Osteocyte (in vitro differentiated cells): Measurements from ENCODE around the gene PASD1. TPM values are rescaled to one million over a fixed set of nuclear protein-coding genes. Genes with fewer than 3 reads are reported as not detected.

Experiments
- DNase-seq: peaks from one replicate; pipeline ENCODE4 v3.0.0; 2021; ENCODE audit warnings: mixed read lengths; ENCODE audit not compliant: unreplicated experiment; ENCODE audit errors: extremely low spot score
- H3K27ac Mint-ChIP-seq: one replicate; pipeline ENCODE4 v1.8.0; 2021; ENCODE audit warnings: mild to moderate bottlenecking, mixed read lengths; ENCODE audit not compliant: unreplicated experiment
- H3K27me3 Mint-ChIP-seq: one replicate; pipeline ENCODE4 v1.8.0; 2021; ENCODE audit warnings: mixed read lengths; ENCODE audit not compliant: unreplicated experiment
- H3K36me3 Mint-ChIP-seq: one replicate; pipeline ENCODE4 v1.8.0; 2021; ENCODE audit warnings: mixed read lengths; ENCODE audit not compliant: unreplicated experiment
- H3K4me1 Mint-ChIP-seq: one replicate; pipeline ENCODE4 v1.8.0; 2021; ENCODE audit warnings: mixed read lengths; ENCODE audit not compliant: unreplicated experiment
- H3K4me3 Mint-ChIP-seq: one replicate; pipeline ENCODE4 v1.8.0; 2021; ENCODE audit warnings: mild to moderate bottlenecking, moderate library complexity, mixed read lengths; ENCODE audit not compliant: unreplicated experiment
- H3K9me3 Mint-ChIP-seq: one replicate; pipeline ENCODE4 v1.8.0; 2021; ENCODE audit warnings: mixed read lengths; ENCODE audit not compliant: unreplicated experiment
- total RNA-seq: library from RNA; stranded (reverse); gene quantifications from 2 replicates; pipeline ENCODE4 v1.2.1, GENCODE V29; 2021
- TF ChIP-seq, protein P1 (sequence below): fragments of 200-600 bp; sonication (generic); IDR thresholded peaks from 2 replicates; pipeline ENCODE4 v1.5.0; 2021; ENCODE audit warnings: antibody characterized with exemption, mild to moderate bottlenecking, moderate library complexity

PASD1 gene
- total RNA-seq, 1 donor from 2014 or later = not detected

DNA sequence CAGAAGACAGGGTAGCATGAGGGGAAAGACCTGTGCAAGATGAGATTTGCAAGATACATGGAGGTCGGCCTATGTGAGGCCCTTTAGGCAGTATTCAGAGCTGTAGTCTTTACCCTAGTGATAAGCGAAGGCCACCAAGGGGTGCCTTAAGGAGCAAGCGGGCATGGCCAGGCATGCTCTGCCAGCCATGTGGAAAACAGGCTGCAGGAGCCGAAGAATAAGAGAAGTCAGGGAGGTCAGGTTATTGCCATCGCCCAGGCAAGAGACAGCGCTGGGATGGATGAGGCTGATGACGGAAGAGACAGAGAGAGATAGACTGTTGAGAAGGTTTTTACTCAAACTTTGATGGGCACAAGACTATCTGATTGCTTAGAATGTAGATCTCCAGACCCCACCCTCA lies 145.3 kb downstream of the PASD1 start:
- DNase-seq = no peak
- Mint-ChIP-seq H3K36me3 (no peaks in the 10 kb centered on the region), H3K27ac (no peak overlapping the region), H3K9me3 (peaks cover 17% of the 10 kb centered on the region), H3K4me3 (no peak overlapping the region), H3K27me3 (no peaks in the 10 kb centered on the region), H3K4me1 (no peaks in the 10 kb centered on the region)
- TF ChIP-seq, protein P1, sequence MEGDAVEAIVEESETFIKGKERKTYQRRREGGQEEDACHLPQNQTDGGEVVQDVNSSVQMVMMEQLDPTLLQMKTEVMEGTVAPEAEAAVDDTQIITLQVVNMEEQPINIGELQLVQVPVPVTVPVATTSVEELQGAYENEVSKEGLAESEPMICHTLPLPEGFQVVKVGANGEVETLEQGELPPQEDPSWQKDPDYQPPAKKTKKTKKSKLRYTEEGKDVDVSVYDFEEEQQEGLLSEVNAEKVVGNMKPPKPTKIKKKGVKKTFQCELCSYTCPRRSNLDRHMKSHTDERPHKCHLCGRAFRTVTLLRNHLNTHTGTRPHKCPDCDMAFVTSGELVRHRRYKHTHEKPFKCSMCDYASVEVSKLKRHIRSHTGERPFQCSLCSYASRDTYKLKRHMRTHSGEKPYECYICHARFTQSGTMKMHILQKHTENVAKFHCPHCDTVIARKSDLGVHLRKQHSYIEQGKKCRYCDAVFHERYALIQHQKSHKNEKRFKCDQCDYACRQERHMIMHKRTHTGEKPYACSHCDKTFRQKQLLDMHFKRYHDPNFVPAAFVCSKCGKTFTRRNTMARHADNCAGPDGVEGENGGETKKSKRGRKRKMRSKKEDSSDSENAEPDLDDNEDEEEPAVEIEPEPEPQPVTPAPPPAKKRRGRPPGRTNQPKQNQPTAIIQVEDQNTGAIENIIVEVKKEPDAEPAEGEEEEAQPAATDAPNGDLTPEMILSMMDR = no peak

DNA sequence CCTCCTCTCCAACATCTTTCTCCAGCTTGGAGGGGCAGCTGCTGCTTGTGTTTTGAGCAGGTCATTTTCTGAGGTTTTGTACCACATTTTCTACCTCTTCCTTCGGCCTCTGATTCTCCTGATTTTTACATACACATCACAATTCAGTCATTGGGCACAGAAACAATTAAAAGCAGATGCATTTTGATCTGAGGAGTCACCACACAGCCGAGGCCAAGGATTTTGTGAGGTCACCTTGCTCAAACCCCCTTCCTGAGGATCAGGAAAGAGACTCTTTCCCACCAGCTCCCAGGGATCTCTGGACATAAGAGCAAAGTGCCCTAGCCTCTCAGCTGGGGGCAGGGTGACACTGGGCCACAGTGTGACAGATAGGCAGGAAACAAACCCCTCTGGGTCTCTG lies 147.0 kb downstream of the PASD1 start:
- Mint-ChIP-seq H3K27ac (no peak overlapping the region), H3K4me3 (no peak overlapping the region), H3K36me3 (no peaks in the 10 kb centered on the region), H3K9me3 (peaks cover 7% of the 10 kb centered on the region), H3K4me1 (no peaks in the 10 kb centered on the region), H3K27me3 (no peaks in the 10 kb centered on the region)
- TF ChIP-seq, protein P1 = no peak
- no peak for DNase-seq

GRCh38 chrX:151711154-151711553 lies 147.7 kb downstream of the PASD1 start:
- H3K9me3 Mint-ChIP-seq = no peaks in the 10 kb centered on the region
- H3K4me3 Mint-ChIP-seq = no peak overlapping the region
- no peak for DNase-seq
- H3K27me3 Mint-ChIP-seq = no peaks in the 10 kb centered on the region
- H3K36me3 Mint-ChIP-seq = no peaks in the 10 kb centered on the region
- no peaks in the 10 kb centered on the region for H3K4me1 Mint-ChIP-seq
- TF ChIP-seq, protein P1 = no peak
- H3K27ac Mint-ChIP-seq = no peak overlapping the region

DNA sequence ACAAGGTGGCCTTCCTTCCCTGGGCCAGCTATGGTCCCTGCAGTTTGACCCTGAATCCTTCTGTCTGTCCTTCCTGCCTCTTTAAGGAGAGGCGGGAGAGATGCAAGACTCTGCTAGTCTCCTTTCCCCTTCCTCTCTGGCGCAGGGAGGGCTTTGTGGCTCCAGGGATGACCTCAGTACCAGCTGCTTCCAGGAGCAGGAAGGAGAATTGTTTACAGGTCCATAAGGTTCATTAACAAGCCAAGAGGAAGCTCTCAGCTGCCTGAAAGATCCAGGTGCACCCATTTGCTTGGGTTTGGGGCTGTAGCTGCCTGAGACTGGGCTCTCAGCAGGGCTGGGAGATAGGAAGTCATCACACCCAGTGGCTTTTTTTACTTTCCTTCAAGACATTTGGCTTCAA lies 148.3 kb downstream of the PASD1 start:
- no peak overlapping the region for H3K27ac Mint-ChIP-seq
- H3K4me1 Mint-ChIP-seq = no peaks in the 10 kb centered on the region

DNA sequence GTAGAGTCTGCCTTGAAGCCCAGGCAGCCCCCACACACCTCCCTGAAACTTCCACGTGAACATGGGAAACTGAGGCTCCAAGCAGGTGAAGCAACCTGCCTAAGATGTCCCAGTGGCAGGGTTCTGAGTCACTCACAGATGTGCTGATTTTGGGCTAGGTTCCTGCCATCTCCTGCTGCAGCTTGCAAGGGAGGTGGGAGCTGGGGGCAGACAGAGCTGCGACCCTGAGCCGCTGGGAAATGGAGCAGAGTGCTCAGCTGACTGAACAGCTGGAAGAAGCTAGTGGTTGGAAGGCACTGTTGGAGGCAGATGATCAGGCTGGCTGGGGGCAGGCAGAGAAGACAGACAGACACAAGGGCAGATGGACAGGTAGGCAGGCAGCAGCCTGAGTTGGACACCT lies 148.8 kb downstream of the PASD1 start:
- Mint-ChIP-seq H3K27me3 (no peaks in the 10 kb centered on the region), H3K4me1 (no peaks in the 10 kb centered on the region), H3K9me3 (peaks cover 2% of the 10 kb centered on the region), H3K27ac (no peak overlapping the region), H3K4me3 (no peak overlapping the region), H3K36me3 (no peaks in the 10 kb centered on the region)
- DNase-seq = no peak
- TF ChIP-seq, protein P1 = no peak

More for the DNA sequence above, 148.3 kb downstream of the PASD1 start:
- no peaks in the 10 kb centered on the region for H3K27me3 Mint-ChIP-seq
- DNase-seq = no peak
- TF ChIP-seq, protein P1 = no peak
- H3K4me3 Mint-ChIP-seq = no peak overlapping the region
- no peaks in the 10 kb centered on the region for H3K9me3 Mint-ChIP-seq
- H3K36me3 Mint-ChIP-seq = no peaks in the 10 kb centered on the region
